B cell (primary cell): ENCODE data around the gene PCTP. TPM values are rescaled to one million over a fixed set of nuclear protein-coding genes. Genes with fewer than 3 reads are reported as not detected.

ENCODE experiments used
- ATAC-seq: fragments of 200-7000 bp; cut with Tn5 transposase; one replicate; pipeline ENCODE4 v1.10.0; 2021; ENCODE audit warnings: low read depth, mild to moderate bottlenecking, moderate number of reproducible peaks, moderate library complexity
- CTCF ChIA-PET: fragments of 350-600 bp; sonication (Branson Sonifier 250); formaldehyde crosslinking; loops from one replicate; lab custom pipeline; 2021; ENCODE audit warnings: antibody characterized with exemption, inconsistent platforms; lab: Charles Lee
- POLR2A ChIA-PET: fragments of 350-600 bp; sonication (Branson Sonifier 250); formaldehyde crosslinking; loops from one replicate; lab custom pipeline; 2021; ENCODE audit warnings: antibody characterized with exemption; lab: Charles Lee
- DNase-seq: peaks from one replicate; pipeline ENCODE4 v3.0.0; 2013
- H2AFZ ChIP-seq: 2 replicates; pipeline ENCODE4 v1.6.1; 2012; ENCODE audit warnings: mild to moderate bottlenecking, low read depth, low read length; ENCODE audit not compliant: insufficient read depth, poor library complexity, severe bottlenecking
- H3K27ac ChIP-seq, 2 donors: 1 replicate in 1 of 2; 2 replicates in 1 of 2; pipeline ENCODE4 v1.5.1; 2012 to 2013; ENCODE audit warnings: low read length in 2 of 2, mild to moderate bottlenecking in 2 of 2, moderate library complexity in 1 of 2
- H3K27me3 ChIP-seq, 4 experiments: fragments of 200-600 bp in 1 of 4; sonication (generic) in 1 of 4; replicated peaks in 1 of 4; 1 replicate in 2 of 4; 2 replicates in 2 of 4; pipeline versions ENCODE4 v1.6.1 to v1.7.0; 2013 to 2016; ENCODE audit warnings: low read length in 3 of 4, mild to moderate bottlenecking in 2 of 4, mixed read lengths in 1 of 4, moderate library complexity in 1 of 4; ENCODE audit not compliant: insufficient read depth in 4 of 4, control insufficient read depth in 3 of 4; ENCODE audit errors: control extremely low read depth in 1 of 4
- H3K36me3 ChIP-seq, 2 experiments: replicated peaks in 1 of 2; 1 replicate in 1 of 2; 2 replicates in 1 of 2; pipeline versions ENCODE4 v1.6.1 to v1.7.1; 2013; ENCODE audit warnings: low read length in 1 of 2; ENCODE audit not compliant: insufficient read depth in 2 of 2, control insufficient read depth in 1 of 2; ENCODE audit errors: control extremely low read depth in 1 of 2, extremely low read depth in 1 of 2
- H3K4me1 ChIP-seq, 2 donors: fragments of 200-600 bp in 1 of 2; sonication (generic) in 1 of 2; 1 replicate in 1 of 2; 2 replicates in 1 of 2; pipeline versions ENCODE4 v1.5.1 to v1.6.1; 2013 to 2017; ENCODE audit warnings: low read length in 2 of 2; ENCODE audit not compliant: control insufficient read depth in 2 of 2, insufficient read depth in 2 of 2
- H3K4me2 ChIP-seq: replicated peaks from 2 replicates; pipeline ENCODE3; 2012; ENCODE audit warnings: mild to moderate bottlenecking, low read depth, low read length; ENCODE audit not compliant: poor library complexity, severe bottlenecking
- H3K4me3 ChIP-seq, 5 experiments: fragments of 200-600 bp in 1 of 5; sonication (generic) in 1 of 5; 1 replicate in 3 of 5; 2 replicates in 2 of 5; pipeline versions ENCODE4 v1.5.1 to v1.7.0; 2011 to 2016; ENCODE audit warnings: low read length in 4 of 5, mild to moderate bottlenecking in 4 of 5, low read depth in 2 of 5, control low read depth in 1 of 5, moderate library complexity in 1 of 5; ENCODE audit not compliant: insufficient read depth in 1 of 5; ENCODE audit errors: control extremely low read depth in 1 of 5, extremely low read depth in 1 of 5
- H3K79me2 ChIP-seq: fragments of 200-600 bp; sonication (generic); one replicate; pipeline ENCODE4 v1.6.0; 2016; ENCODE audit warnings: low read length; ENCODE audit not compliant: control insufficient read depth, insufficient read depth
- H3K9ac ChIP-seq: fragments of 200-600 bp; sonication (generic); 2 replicates; pipeline ENCODE4 v1.6.1; 2017; ENCODE audit warnings: mild to moderate bottlenecking, low read length, moderate library complexity
- H3K9me3 ChIP-seq, 3 donors: one replicate each; pipeline versions ENCODE4 v1.6.1 to v1.7.1; 2013; ENCODE audit warnings: low read length in 2 of 3; ENCODE audit not compliant: control insufficient read depth in 2 of 3, insufficient read depth in 1 of 3; ENCODE audit errors: control extremely low read depth in 1 of 3
- H4K20me1 ChIP-seq: 2 replicates; pipeline ENCODE4 v1.6.0; 2012; ENCODE audit warnings: mild to moderate bottlenecking, low read length; ENCODE audit not compliant: insufficient read depth, control insufficient read depth, poor library complexity, severe bottlenecking
- H3K27ac Mint-ChIP-seq: one replicate; pipeline ENCODE4 v1.8.0; 2021; ENCODE audit warnings: mixed read lengths
- H3K27me3 Mint-ChIP-seq: one replicate; pipeline ENCODE4 v1.8.0; 2021; ENCODE audit warnings: mixed read lengths
- H3K4me1 Mint-ChIP-seq: one replicate; pipeline ENCODE4 v1.8.0; 2021; ENCODE audit warnings: mixed read lengths
- H3K4me3 Mint-ChIP-seq: one replicate; pipeline ENCODE4 v1.8.0; 2021; ENCODE audit warnings: mixed read lengths
- H3K9me3 Mint-ChIP-seq: one replicate; pipeline ENCODE4 v1.8.0; 2022; ENCODE audit warnings: mixed read lengths; ENCODE audit not compliant: insufficient read depth
- CTCF ChIP-seq: fragments of 200-600 bp; IDR thresholded peaks from one replicate; pipeline ENCODE4 v1.8.0; 2022; ENCODE audit warnings: antibody characterized with exemption, mild to moderate bottlenecking
- EZH2 ChIP-seq: IDR thresholded peaks from 2 replicates; pipeline ENCODE4 v1.6.1; 2012; ENCODE audit warnings: borderline replicate concordance, low read depth, mild to moderate bottlenecking, moderate library complexity, low read length; ENCODE audit not compliant: insufficient read depth, poor library complexity, severe bottlenecking
- WGBS: methylation state at CpG from one replicate; pipeline ENCODE4 v1.1.5; 2013; ENCODE audit warnings: missing lambda C conversion rate; ENCODE audit not compliant: insufficient coverage; 5-methylcytosine and 5-hydroxymethylcytosine counted together
- intact Hi-C: fragments of 100-400 bp; cut with micrococcal nuclease; formaldehyde crosslinking; loops from one replicate; pipeline ENCODE4 v1.10.0; 2022
- polyA plus RNA-seq: library from polyadenylated mRNA; depleted of rRNA; stranded (reverse); fragments of >200 nt; gene quantifications from 2 replicates; pipeline ENCODE4 v1.2.3, GENCODE V29; 2012
- total RNA-seq, 2 donors: library from RNA; stranded (reverse); fragments of 120-200 nt in 1 of 2; gene quantifications; 1 replicate in 1 of 2; 2 replicates in 1 of 2; pipeline versions ENCODE4 v1.2.3 to v1.2.4, GENCODE V29; 2013 to 2022

Gene PCTP
- total and polyA plus RNA-seq, 2 donors (not counting 1 experiment from before 2014, with no cell fraction given), result 3.2 to 9.0 TPM

GRCh38 chr17:55720919-55721836 lies 29.7 kb upstream of the PCTP start:
- Histone ChIP-seq H3K4me2 (no peak overlapping the region), H3K9ac (no peak overlapping the region), H3K36me3 (no peaks in the 10 kb centered on the region), H3K9me3 (no peaks in the 10 kb centered on the region), H3K79me2 (no peaks in the 10 kb centered on the region), H3K4me1 (peaks cover 0 to 5% of the 10 kb centered on the region in 2 donors), H3K4me3 (no peak overlapping the region), H4K20me1 (no peaks in the 10 kb centered on the region), H3K27me3 (peaks cover 0 to 9% (median 3%) of the 10 kb centered on the region in 4 experiments), H3K27ac (no peak overlapping the region), H2AFZ (no peak overlapping the region)
- Mint-ChIP-seq H3K4me3 (no peak overlapping the region), H3K4me1 (peaks cover 4% of the 10 kb centered on the region), H3K27ac (no peak overlapping the region), H3K27me3 (peaks cover 30% of the 10 kb centered on the region), H3K9me3 (no peaks in the 10 kb centered on the region)
- POLR2A ChIA-PET, result no interaction called here
- DNase-seq (no peak), ATAC-seq (no peak)
- intact Hi-C loops, result no loop called here
- WGBS, result 77% methylated on average over 6 of the region's 6 CpGs
- CTCF ChIA-PET, result interaction anchor here (0.7 to 9.8 kb wide), 12 partner anchors 9 to 207 kb away, joined by 3 to 166 read pairs (median 5); no protein-coding TSS in a partner anchor
- TF ChIP-seq EZH2 (no peak), CTCF (no peak)
